Sigmoid colon (tissue), 7 donors: ENCODE results near the gene SPINK8. TPM values are rescaled to one million over a fixed set of nuclear protein-coding genes. Genes with fewer than 3 reads are reported as not detected.

Source experiments
- DNase-seq: peaks from one replicate; pipeline ENCODE4 v3.0.0-alpha.2; 2019
- H3K27ac ChIP-seq, 4 donors: fragments of 200-600 bp; sonication (generic); one replicate each; pipeline ENCODE4 v1.5.1; 2016 to 2019; ENCODE audit warnings: mild to moderate bottlenecking in 1 of 4
- H3K27me3 ChIP-seq, 3 donors: fragments of 200-600 bp; sonication (generic); one replicate each; pipeline ENCODE4 v1.5.1; 2019; ENCODE audit warnings: mild to moderate bottlenecking in 1 of 3
- H3K36me3 ChIP-seq, 4 donors: fragments of 200-600 bp; sonication (generic); one replicate each; pipeline ENCODE4 v1.5.1; 2016 to 2019
- H3K4me1 ChIP-seq, 4 donors: fragments of 200-600 bp; sonication (generic); one replicate each; pipeline ENCODE4 v1.5.1; 2017 to 2019
- H3K4me3 ChIP-seq, 4 donors: fragments of 200-600 bp; sonication (generic); one replicate each; pipeline ENCODE4 v1.5.1; 2017 to 2019; ENCODE audit warnings: mild to moderate bottlenecking in 2 of 4, moderate library complexity in 1 of 4
- H3K9me3 ChIP-seq, 4 donors: fragments of 200-600 bp in 3 of 4; sonication (generic) in 3 of 4; one replicate each; pipeline versions ENCODE4 v1.5.1 to v1.6.1; 2013 to 2019
- CTCF ChIP-seq, 4 experiments: fragments of 450-650 bp in 3 of 4; fragments of 200-600 bp in 1 of 4; IDR thresholded peaks; one replicate each; pipeline ENCODE4 v1.5.1; 2016 to 2019; ENCODE audit warnings: antibody characterized with exemption in 4 of 4, mild to moderate bottlenecking in 3 of 4, moderate library complexity in 2 of 4
- EP300 ChIP-seq, 4 donors: sonication (generic); formaldehyde crosslinking; IDR thresholded peaks; one replicate each; pipeline ENCODE4 v1.6.1; 2017; ENCODE audit warnings: antibody characterized with exemption in 4 of 4
- POLR2A ChIP-seq, 2 donors: fragments of 450-650 bp; IDR thresholded peaks; one replicate each; pipeline ENCODE4 v1.6.1; 2016; ENCODE audit warnings: antibody characterized with exemption in 2 of 2, mild to moderate bottlenecking in 2 of 2, moderate library complexity in 2 of 2
- POLR2AphosphoS5 ChIP-seq, 4 donors: sonication (generic); formaldehyde crosslinking; IDR thresholded peaks; one replicate each; pipeline ENCODE4 v1.6.1; 2017; ENCODE audit warnings: antibody characterized with exemption in 4 of 4
- WGBS, 2 donors: extraction: QIAGEN DNeasy Blood & Tissue Kit; methylation state at CpG; one replicate each; pipeline ENCODE4 v1.1.7; 2013; 5-methylcytosine and 5-hydroxymethylcytosine counted together
- intact Hi-C: fragments of 100-400 bp; cut with DNase I; formaldehyde crosslinking; loops from one replicate; pipeline ENCODE4 v1.15.1; 2023
- polyA plus RNA-seq, 3 donors: library from polyadenylated mRNA; stranded (reverse); fragments of 200-250 nt; gene quantifications; one replicate each; pipeline ENCODE4 v1.2.3, GENCODE V29; 2013
- total RNA-seq, 4 donors: library from RNA; depleted of rRNA; stranded (reverse); fragments of >200 nt; gene quantifications; one replicate each; pipeline ENCODE4 v1.1.0, GENCODE V29; 2016
- donor health status: healthy with polysubstance abuse.
- donor health status: Bipolar disorder and iron deficiency.
- donor health status: healthy.

SPINK8 gene
- total and polyA plus RNA-seq, 7 donors = not detected

DNA sequence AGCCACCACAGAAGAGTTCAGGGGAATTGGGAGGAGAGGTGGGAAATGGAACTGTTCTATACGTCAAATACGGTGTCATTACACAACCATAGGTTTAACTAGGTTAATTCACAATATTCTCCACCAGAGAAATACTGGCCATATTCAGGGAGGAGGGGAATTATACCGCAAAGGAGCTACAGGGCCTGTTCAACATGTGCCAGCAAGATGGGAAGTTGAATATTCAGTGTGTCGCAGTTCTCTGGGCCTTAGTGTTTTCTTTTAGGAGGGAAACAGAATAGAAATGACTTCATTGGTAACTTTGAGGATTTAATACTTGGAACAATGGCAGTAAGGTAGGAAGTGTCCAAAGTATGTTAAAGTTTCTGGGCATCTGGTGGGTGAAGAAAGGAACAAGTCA lies 20.5 kb upstream of the SPINK8 start:
- no peak overlapping the region for H3K4me3 ChIP-seq
- H3K27me3 ChIP-seq = no peaks in the 10 kb centered on the region
- no peaks in the 10 kb centered on the region for H3K9me3 ChIP-seq
- no peak for DNase-seq
- 92 to 95% methylated on average over 4 of the region's 4 CpGs for WGBS, 2 donors
- intact Hi-C loops = no loop called here
- no peaks in the 10 kb centered on the region for H3K4me1 ChIP-seq
- no peak overlapping the region for H3K27ac ChIP-seq
- H3K36me3 ChIP-seq = no peaks in the 10 kb centered on the region
- TF ChIP-seq POLR2AphosphoS5 (IDR thresholded peaks at IDR 0.05) (no peak), EP300 (IDR thresholded peaks at IDR 0.05) (no peak), POLR2A (IDR thresholded peaks at IDR 0.05) (no peak), CTCF (IDR thresholded peaks at IDR 0.05) (no peak)

GRCh38 chr3:48352546-48352945 lies 19.1 kb upstream of the SPINK8 start:
- intact Hi-C loops = no loop called here
- no peak overlapping the region for H3K27ac ChIP-seq
- H3K4me3 ChIP-seq = no peak overlapping the region
- no peaks in the 10 kb centered on the region for H3K9me3 ChIP-seq
- no peaks in the 10 kb centered on the region for H3K27me3 ChIP-seq
- TF ChIP-seq EP300 (IDR thresholded peaks at IDR 0.05) (no peak), CTCF (IDR thresholded peaks at IDR 0.05) (no peak), POLR2A (IDR thresholded peaks at IDR 0.05) (no peak), POLR2AphosphoS5 (IDR thresholded peaks at IDR 0.05) (no peak)
- DNase-seq = no peak
- H3K4me1 ChIP-seq = no peaks in the 10 kb centered on the region
- no peaks in the 10 kb centered on the region for H3K36me3 ChIP-seq
- WGBS, 2 donors = 85 to 87% methylated on average over 6 of the region's 6 CpGs

DNA sequence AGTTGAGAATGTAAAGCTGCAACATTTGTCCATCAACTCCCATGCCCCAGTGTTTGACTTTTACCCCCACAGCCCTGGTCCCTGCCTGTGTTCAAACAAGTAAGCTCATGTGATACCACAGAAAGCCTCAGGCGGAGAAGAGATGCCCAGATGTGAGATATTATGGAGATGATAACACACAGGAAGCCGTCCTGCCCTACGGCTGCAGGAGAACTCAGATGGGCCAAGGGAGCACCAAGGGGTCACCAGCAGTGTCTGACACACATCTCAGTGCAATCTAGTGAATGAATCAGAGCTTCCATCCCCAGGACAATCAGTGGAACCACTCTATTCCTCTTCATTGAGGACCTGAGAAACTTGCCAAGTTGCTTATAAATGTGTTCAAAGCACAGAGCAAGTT lies 14.0 kb upstream of the SPINK8 start:
- H3K36me3 ChIP-seq = no peaks in the 10 kb centered on the region
- DNase-seq = no peak
- intact Hi-C loops = no loop called here
- no peak overlapping the region for H3K4me3 ChIP-seq
- WGBS, 2 donors = 90% methylated on average over 3 of the region's 3 CpGs
- H3K27ac ChIP-seq = no peak overlapping the region
- H3K27me3 ChIP-seq = no peaks in the 10 kb centered on the region
- no peaks in the 10 kb centered on the region for H3K9me3 ChIP-seq
- no peak for TF ChIP-seq POLR2A (IDR thresholded peaks at IDR 0.05)
- no peak for TF ChIP-seq POLR2AphosphoS5 (IDR thresholded peaks at IDR 0.05)
- no peak for TF ChIP-seq CTCF (IDR thresholded peaks at IDR 0.05)
- TF ChIP-seq EP300 (IDR thresholded peaks at IDR 0.05) = no peak
- no peaks in the 10 kb centered on the region for H3K4me1 ChIP-seq

DNA sequence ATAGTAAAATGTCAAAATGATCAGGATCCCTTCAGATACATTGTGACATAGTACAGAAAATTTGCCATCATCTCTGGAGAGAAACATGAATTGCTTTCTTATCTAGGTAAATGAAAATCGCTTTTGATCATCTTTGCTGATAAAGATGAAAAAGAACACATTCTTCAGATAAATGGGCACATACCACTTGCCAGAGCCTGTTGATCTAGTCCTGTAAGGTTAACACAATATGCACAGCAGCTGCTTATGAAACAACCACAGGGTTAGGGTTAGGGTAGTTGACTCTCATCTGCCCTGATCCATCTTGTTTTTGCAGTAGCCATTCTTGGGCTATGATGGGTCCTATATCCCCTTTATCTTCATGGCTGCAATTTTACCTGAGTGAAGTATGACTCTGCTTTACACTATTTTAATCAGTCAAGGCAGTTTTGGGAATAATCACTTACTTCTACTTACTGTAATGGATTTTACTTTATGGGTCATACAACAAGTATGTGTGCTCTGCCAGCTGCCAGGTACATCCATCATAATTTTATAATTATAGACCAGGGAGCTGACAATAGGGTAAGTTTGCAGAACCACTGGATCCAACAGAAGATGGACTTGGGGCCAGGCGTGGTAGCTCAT lies 12.6 kb upstream of the SPINK8 start:
- DNase-seq = no peak
- no peak for TF ChIP-seq CTCF (IDR thresholded peaks at IDR 0.05)
- Histone ChIP-seq H3K27ac (no peak overlapping the region), H3K9me3 (no peaks in the 10 kb centered on the region), H3K4me3 (no peak overlapping the region), H3K4me1 (no peaks in the 10 kb centered on the region), H3K27me3 (no peaks in the 10 kb centered on the region), H3K36me3 (no peaks in the 10 kb centered on the region)
- WGBS, 2 donors = 81 to 88% methylated on average over 2 of the region's 2 CpGs
- intact Hi-C loops = no loop called here

DNA sequence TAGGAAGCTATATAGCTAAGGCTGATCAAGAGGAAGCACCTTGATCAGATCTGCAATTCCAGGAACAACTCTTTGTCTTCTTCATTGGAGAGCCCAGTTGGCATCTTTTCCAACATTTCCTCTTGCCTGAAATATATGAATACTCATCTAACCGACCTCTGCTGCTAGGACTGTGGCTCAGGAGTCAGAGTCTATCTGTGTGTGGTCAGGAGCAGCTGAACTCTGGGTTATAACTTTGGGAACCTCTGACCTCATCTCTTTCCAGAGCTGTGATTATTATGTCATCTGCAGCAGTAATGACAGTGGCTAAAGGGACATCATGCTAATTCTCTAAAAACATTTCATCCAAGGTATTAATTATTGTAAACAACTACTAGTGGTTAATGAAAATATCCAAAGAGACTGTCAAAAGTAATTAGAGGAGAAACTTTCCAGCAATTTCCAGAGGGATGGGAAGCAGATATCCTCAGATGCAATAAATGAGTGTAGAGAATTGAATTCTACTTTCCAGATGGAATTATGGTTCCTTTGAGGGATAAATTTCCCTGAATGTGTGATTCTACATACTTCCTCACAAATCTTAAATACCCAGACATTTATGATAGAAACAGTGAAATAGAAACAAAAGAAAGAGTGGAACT lies 11.5 kb upstream of the SPINK8 start:
- H3K4me1 ChIP-seq = no peaks in the 10 kb centered on the region
- no peak for TF ChIP-seq CTCF (IDR thresholded peaks at IDR 0.05)
- TF ChIP-seq EP300 (IDR thresholded peaks at IDR 0.05) = no peak
- TF ChIP-seq POLR2A (IDR thresholded peaks at IDR 0.05) = no peak
- no peak for TF ChIP-seq POLR2AphosphoS5 (IDR thresholded peaks at IDR 0.05)
- no peak overlapping the region for H3K4me3 ChIP-seq
- DNase-seq = no peak
- H3K27ac ChIP-seq = no peak overlapping the region
- intact Hi-C loops = no loop called here
- no peaks in the 10 kb centered on the region for H3K36me3 ChIP-seq
- 48 to 50% methylated on average over 1 of the region's 1 CpG for WGBS, 2 donors
- no peaks in the 10 kb centered on the region for H3K9me3 ChIP-seq
- H3K27me3 ChIP-seq = no peaks in the 10 kb centered on the region
